ENCODE data around the gene FMNL1.

GRCh38 chr17:45279898-45280297, 58.2 kb downstream of the FMNL1 start:
- no peak for TF ChIP-seq USF1 (IDR thresholded peaks at IDR 0.05; ENCODE audit: borderline replicate concordance, extremely low read length, insufficient read depth, low read depth, low read length)
- TF ChIP-seq JUNB (IDR thresholded peaks at IDR 0.05), result no peak
- TF ChIP-seq KDM1A (IDR thresholded peaks at IDR 0.05; ENCODE audit: borderline replicate concordance), result no peak
- TF ChIP-seq SMARCA5 (IDR thresholded peaks at IDR 0.05), result no peak
- TF ChIP-seq YY1 (IDR thresholded peaks at IDR 0.05; ENCODE audit: low read depth, low read length), result no peak
- TF ChIP-seq EP300 (IDR thresholded peaks at IDR 0.05; ENCODE audit: borderline replicate concordance in 1 of 2, control insufficient read depth in 1 of 2, low read depth in 2 of 2, low read length in 2 of 2), result no peak
- no peak for TF ChIP-seq FOS (IDR thresholded peaks at IDR 0.05; ENCODE audit: borderline replicate concordance, extremely low read depth, insufficient read length)
- TF ChIP-seq CTCF (IDR thresholded peaks at IDR 0.05 in 2 of 3, conservative IDR thresholded peaks at IDR 0.05 in 1 of 3; ENCODE audit: control insufficient read depth in 2 of 3, extremely low read depth in 1 of 3, insufficient read depth in 1 of 3, low read depth in 3 of 3, low read length in 3 of 3), result no peak
- TF ChIP-seq ZBTB33 (IDR thresholded peaks at IDR 0.05), result no peak
- no peak for TF ChIP-seq RFX5 (IDR thresholded peaks at IDR 0.05; ENCODE audit: low read depth, low read length)
- TF ChIP-seq SPI1 (IDR thresholded peaks at IDR 0.05; ENCODE audit: borderline replicate concordance, insufficient read depth, low read depth, low read length), result no peak
- no peak for TF ChIP-seq NFYB (IDR thresholded peaks at IDR 0.05; ENCODE audit: insufficient read depth, low read depth, low read length)
- TF ChIP-seq KLF5 (IDR thresholded peaks at IDR 0.05; ENCODE audit: partially characterized antibody), result no peak
